Nephron (organoid): ENCODE results near the gene METAP1.

Experiments used
- H3K27ac Mint-ChIP-seq, 3 experiments: 2 replicates each; pipeline ENCODE4 v1.8.0; 2020; ENCODE audit warnings: mixed read lengths in 3 of 3, mild to moderate bottlenecking in 2 of 3, moderate library complexity in 1 of 3
- H3K27me3 Mint-ChIP-seq: 2 replicates; pipeline ENCODE4 v1.8.0; 2021; ENCODE audit warnings: low read depth, mild to moderate bottlenecking, moderate library complexity, mixed read lengths
- H3K36me3 Mint-ChIP-seq: 2 replicates; pipeline ENCODE4 v1.8.0; 2020; ENCODE audit warnings: low read depth, mixed read lengths
- H3K4me1 Mint-ChIP-seq: 2 replicates; pipeline ENCODE4 v1.8.0; 2020; ENCODE audit warnings: mixed read lengths
- H3K4me3 Mint-ChIP-seq, 3 experiments: 2 replicates each; pipeline ENCODE4 v1.8.0; 2020; ENCODE audit warnings: mild to moderate bottlenecking in 3 of 3, mixed read lengths in 3 of 3, moderate library complexity in 2 of 3
- H3K9me3 Mint-ChIP-seq: 2 replicates; pipeline ENCODE4 v1.8.0; 2020; ENCODE audit warnings: mixed read lengths
- CTCF ChIP-seq, 3 experiments: fragments of 200-600 bp; sonication (generic); IDR thresholded peaks; one replicate each; pipeline ENCODE4 v1.5.0; 2021; ENCODE audit warnings: antibody characterized with exemption in 3 of 3; ENCODE audit not compliant: unreplicated experiment in 3 of 3

METAP1 gene

GRCh38 chr4:99002279-99002678 is 6.8 kb downstream of the METAP1 start:
- Mint-ChIP-seq H3K27ac (peak overlapping the region; percentile 20 to 61 (median 24)), H3K9me3 (no peaks in the 10 kb centered on the region), H3K4me1 (peaks cover 9% of the 10 kb centered on the region), H3K27me3 (no peaks in the 10 kb centered on the region), H3K4me3 (no peak overlapping the region), H3K36me3 (peaks cover 16% of the 10 kb centered on the region)
- no peak for TF ChIP-seq CTCF (IDR thresholded peaks at IDR 0.05; ENCODE audit: unreplicated experiment in 3 of 3)

- H3K4me3 Mint-ChIP-seq, result no peak overlapping the region
- TF ChIP-seq CTCF (IDR thresholded peaks at IDR 0.05; ENCODE audit: unreplicated experiment in 3 of 3), result no peak
- peaks cover 58% of the 10 kb centered on the region for H3K36me3 Mint-ChIP-seq
- no peaks in the 10 kb centered on the region for H3K27me3 Mint-ChIP-seq
- H3K9me3 Mint-ChIP-seq, result peaks cover 32% of the 10 kb centered on the region
- no peak overlapping the region for H3K27ac Mint-ChIP-seq
- no peaks in the 10 kb centered on the region for H3K4me1 Mint-ChIP-seq
Measured at GRCh38 chr4:99008051-99008450, 12.5 kb downstream of the METAP1 start.

GRCh38 chr4:99011910-99012309 is 16.4 kb downstream of the METAP1 start:
- Mint-ChIP-seq H3K27me3 (no peaks in the 10 kb centered on the region), H3K9me3 (peaks cover 65% of the 10 kb centered on the region), H3K4me1 (no peaks in the 10 kb centered on the region), H3K36me3 (peaks cover 89% of the 10 kb centered on the region), H3K27ac (no peak overlapping the region), H3K4me3 (no peak overlapping the region)
- no peak for TF ChIP-seq CTCF (IDR thresholded peaks at IDR 0.05; ENCODE audit: unreplicated experiment in 3 of 3)

GRCh38 chr4:99013402-99013843 is 17.9 kb downstream of the METAP1 start:
- Mint-ChIP-seq H3K27me3 (no peaks in the 10 kb centered on the region), H3K36me3 (peaks cover 91% of the 10 kb centered on the region), H3K4me3 (no peak overlapping the region), H3K9me3 (peaks cover 68% of the 10 kb centered on the region), H3K4me1 (no peaks in the 10 kb centered on the region), H3K27ac (no peak overlapping the region)
- TF ChIP-seq CTCF (IDR thresholded peaks at IDR 0.05; ENCODE audit: unreplicated experiment in 3 of 3), result no peak

GRCh38 chr4:99013884-99014523 is 18.5 kb downstream of the METAP1 start:
- Mint-ChIP-seq H3K27ac (no peak overlapping the region), H3K4me3 (no peak overlapping the region), H3K9me3 (peaks cover 67% of the 10 kb centered on the region), H3K27me3 (no peaks in the 10 kb centered on the region), H3K36me3 (peaks cover 93% of the 10 kb centered on the region), H3K4me1 (no peaks in the 10 kb centered on the region)
- TF ChIP-seq CTCF (IDR thresholded peaks at IDR 0.05; ENCODE audit: unreplicated experiment in 3 of 3), result no peak

- Mint-ChIP-seq H3K9me3 (peaks cover 35% of the 10 kb centered on the region), H3K4me3 (no peak overlapping the region), H3K4me1 (no peaks in the 10 kb centered on the region), H3K27ac (no peak overlapping the region), H3K36me3 (peaks cover 77% of the 10 kb centered on the region), H3K27me3 (no peaks in the 10 kb centered on the region)
- no peak for TF ChIP-seq CTCF (IDR thresholded peaks at IDR 0.05; ENCODE audit: unreplicated experiment in 3 of 3)
Measured at GRCh38 chr4:99021386-99021785, 25.9 kb downstream of the METAP1 start.
